Liver (tissue), 9 donors: ENCODE data around the gene EPS8. TPM values are rescaled to one million over a fixed set of nuclear protein-coding genes. Genes with fewer than 3 reads are reported as not detected.

Source experiments
- DNase-seq: peaks from one replicate; pipeline ENCODE4 v3.0.0-alpha.2; 2017; ENCODE audit warnings: low spot score
- H3K27ac ChIP-seq, 2 donors: one replicate each; pipeline ENCODE4 v1.7.0; 2013; ENCODE audit warnings: inconsistent platforms in 2 of 2, low read length in 2 of 2, control low read depth in 1 of 2, low read depth in 1 of 2, mild to moderate bottlenecking in 1 of 2
- H3K27me3 ChIP-seq, 4 donors: one replicate each; pipeline versions ENCODE4 v1.6.1 to v1.7.0; 2013; ENCODE audit warnings: low read length in 3 of 4, inconsistent platforms in 1 of 4, mild to moderate bottlenecking in 1 of 4, moderate library complexity in 1 of 4; ENCODE audit not compliant: control insufficient read depth in 4 of 4, insufficient read depth in 4 of 4
- H3K36me3 ChIP-seq, 4 donors: one replicate each; pipeline versions ENCODE4 v1.6.1 to v1.7.0; 2013; ENCODE audit warnings: low read length in 3 of 4, mild to moderate bottlenecking in 3 of 4, low read depth in 1 of 4, moderate library complexity in 1 of 4; ENCODE audit not compliant: control insufficient read depth in 4 of 4, insufficient read depth in 3 of 4
- H3K4me1 ChIP-seq, 4 donors: one replicate each; pipeline versions ENCODE4 v1.6.1 to v1.7.0; 2013; ENCODE audit warnings: low read length in 3 of 4, mild to moderate bottlenecking in 3 of 4, moderate library complexity in 1 of 4; ENCODE audit not compliant: control insufficient read depth in 4 of 4, insufficient read depth in 4 of 4
- H3K4me3 ChIP-seq, 3 donors: one replicate each; pipeline versions ENCODE4 v1.6.1 to v1.7.0; 2013; ENCODE audit warnings: low read length in 3 of 3, control low read depth in 1 of 3, low read depth in 1 of 3, mild to moderate bottlenecking in 1 of 3
- H3K9ac ChIP-seq, 2 donors: one replicate each; pipeline ENCODE4 v1.7.0; 2013; ENCODE audit warnings: low read length in 2 of 2, mild to moderate bottlenecking in 2 of 2, moderate library complexity in 2 of 2, control low read depth in 1 of 2, low read depth in 1 of 2
- H3K9me3 ChIP-seq, 4 donors: one replicate each; pipeline versions ENCODE4 v1.6.1 to v1.7.0; 2013; ENCODE audit warnings: low read length in 3 of 4; ENCODE audit not compliant: control insufficient read depth in 4 of 4
- EGR1 ChIP-seq, 2 donors: IDR thresholded peaks; 2 replicates each; pipeline ENCODE4 v1.6.1; 2016 to 2018; ENCODE audit warnings: antibody characterized with exemption in 2 of 2, low read depth in 2 of 2
- FOXA1 ChIP-seq: IDR thresholded peaks from 2 replicates; pipeline ENCODE4 v1.6.1; 2016; ENCODE audit warnings: antibody characterized with exemption
- FOXA2 ChIP-seq: IDR thresholded peaks from 2 replicates; pipeline ENCODE4 v1.6.1; 2016; ENCODE audit warnings: antibody characterized with exemption
- GABPA ChIP-seq, 2 donors: IDR thresholded peaks in 1 of 2; conservative IDR thresholded peaks in 1 of 2; 2 replicates each; pipeline ENCODE4 v1.6.1; 2016; ENCODE audit warnings: antibody characterized with exemption in 2 of 2, mild to moderate bottlenecking in 1 of 2, moderate library complexity in 1 of 2
- HNF4A ChIP-seq, 2 donors: conservative IDR thresholded peaks; 2 replicates each; pipeline ENCODE4 v1.6.1; 2016; ENCODE audit warnings: antibody characterized with exemption in 2 of 2, mild to moderate bottlenecking in 2 of 2
- JUND ChIP-seq, 2 donors: IDR thresholded peaks; 2 replicates each; pipeline ENCODE4 v1.6.1; 2016; ENCODE audit warnings: antibody characterized with exemption in 2 of 2
- NR2F2 ChIP-seq: IDR thresholded peaks from 2 replicates; pipeline ENCODE4 v1.6.1; 2016; ENCODE audit warnings: antibody characterized with exemption
- RAD21 ChIP-seq, 2 donors: IDR thresholded peaks; 2 replicates each; pipeline ENCODE4 v1.6.1; 2016; ENCODE audit warnings: antibody characterized with exemption in 2 of 2, mild to moderate bottlenecking in 2 of 2
- RXRA ChIP-seq, 2 donors: IDR thresholded peaks; 2 replicates each; pipeline ENCODE4 v1.6.1; 2017 to 2018; ENCODE audit warnings: antibody characterized with exemption in 2 of 2, mild to moderate bottlenecking in 1 of 2
- SP1 ChIP-seq: IDR thresholded peaks from 2 replicates; pipeline ENCODE4 v1.6.1; 2018; ENCODE audit warnings: antibody characterized with exemption, mild to moderate bottlenecking
- TAF1 ChIP-seq: conservative IDR thresholded peaks from 2 replicates; pipeline ENCODE4 v1.6.1; 2016; ENCODE audit warnings: antibody characterized with exemption, mild to moderate bottlenecking
- YY1 ChIP-seq: IDR thresholded peaks from 2 replicates; pipeline ENCODE4 v1.6.1; 2016; ENCODE audit warnings: antibody characterized with exemption, mild to moderate bottlenecking
- WGBS: extraction: QIAGEN DNeasy Blood & Tissue Kit; methylation state at CpG from one replicate; pipeline ENCODE4 v1.1.7; 2013; 5-methylcytosine and 5-hydroxymethylcytosine counted together
- polyA plus RNA-seq, 2 donors: library from polyadenylated mRNA; stranded (reverse) in 1 of 2; unstranded in 1 of 2; fragments of 200-250 nt in 1 of 2; fragments of >200 nt in 1 of 2; fragmentation: Nextera tagmentation in 1 of 2; extraction: Ambion mirVana in 1 of 2; gene quantifications; one replicate each; pipeline versions ENCODE4 v1.2.1 to v1.2.3, GENCODE V29; 2013 to 2015
- total RNA-seq, 2 donors: library from RNA; depleted of rRNA; stranded (reverse); fragments of >200 nt; gene quantifications; one replicate each; pipeline ENCODE4 v1.2.3, GENCODE V29; 2014
- TF ChIP-seq, protein P1 (sequence below): IDR thresholded peaks from 2 replicates; pipeline ENCODE4 v1.6.1; 2016; ENCODE audit warnings: antibody characterized with exemption
- TF ChIP-seq, protein P2 (sequence below): fragments of 150-350 bp; IDR thresholded peaks from 2 replicates; pipeline ENCODE4 v1.5.1; 2017; ENCODE audit warnings: improper control_type of control experiment, low read depth, low read length; ENCODE audit not compliant: missing input control
- TF ChIP-seq, protein P3 (sequence below): IDR thresholded peaks from 2 replicates; pipeline ENCODE4 v1.6.1; 2016; ENCODE audit warnings: antibody characterized with exemption
- TF ChIP-seq, protein P4 (sequence below): IDR thresholded peaks from 2 replicates; pipeline ENCODE4 v1.6.1; 2016; ENCODE audit warnings: antibody characterized with exemption, mild to moderate bottlenecking
- TF ChIP-seq, protein P5 (sequence below): IDR thresholded peaks from 2 replicates; pipeline ENCODE4 v1.6.1; 2016; ENCODE audit warnings: antibody characterized with exemption
- donor health status: healthy.
- donor health status: healthy.
- donor health status: healthy.
- donor health status: healthy.
- donor health status: healthy.

EPS8 gene
- total and polyA plus RNA-seq, 4 donors, result 13.7 to 40.2 (median 15.0) TPM

DNA sequence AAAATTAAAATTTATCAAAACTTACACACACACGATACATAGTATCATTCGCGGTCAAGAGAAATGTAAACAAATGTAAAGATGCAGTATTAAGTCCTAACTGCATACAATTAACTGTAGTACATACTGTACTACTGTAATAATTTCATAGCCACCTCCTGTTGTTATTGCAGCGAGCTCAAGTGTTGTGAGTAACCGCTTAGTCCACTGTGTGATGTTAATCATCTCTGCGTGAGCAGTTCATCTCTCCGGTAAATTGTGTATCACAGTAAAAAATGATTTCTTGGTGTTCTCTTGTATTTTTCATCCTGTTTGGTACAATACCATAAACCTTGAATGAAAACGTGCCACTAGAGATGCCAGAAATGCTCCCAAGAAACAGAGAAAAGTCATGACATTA, 6.5 kb downstream of the EPS8 start:
- Histone ChIP-seq H3K9me3 (no peaks in the 10 kb centered on the region), H3K4me1 (peaks cover 0 to 13% (median 3%) of the 10 kb centered on the region in 4 donors), H3K9ac (no peak overlapping the region), H3K27ac (no peak overlapping the region), H3K36me3 (peaks cover 0 to 1% (median 0%) of the 10 kb centered on the region in 4 donors), H3K27me3 (no peaks in the 10 kb centered on the region), H3K4me3 (no peak overlapping the region)
- DNase-seq, result no peak
- 94% methylated on average over 8 of the region's 8 CpGs for WGBS
- TF ChIP-seq TAF1 (no peak), FOXA1 (no peak), RAD21 (IDR thresholded peaks at IDR 0.05) (no peak), FOXA2 (no peak), EGR1 (IDR thresholded peaks at IDR 0.05; ENCODE audit: low read depth in 2 of 2) (no peak), HNF4A (conservative IDR thresholded peaks at IDR 0.05) (no peak), GABPA (IDR thresholded peaks at IDR 0.05 in 1 of 2, conservative IDR thresholded peaks at IDR 0.05 in 1 of 2) (no peak), YY1 (no peak), NR2F2 (no peak), SP1 (no peak), RXRA (IDR thresholded peaks at IDR 0.05) (no peak), JUND (IDR thresholded peaks at IDR 0.05) (no peak)
- TF ChIP-seq, protein P1, sequence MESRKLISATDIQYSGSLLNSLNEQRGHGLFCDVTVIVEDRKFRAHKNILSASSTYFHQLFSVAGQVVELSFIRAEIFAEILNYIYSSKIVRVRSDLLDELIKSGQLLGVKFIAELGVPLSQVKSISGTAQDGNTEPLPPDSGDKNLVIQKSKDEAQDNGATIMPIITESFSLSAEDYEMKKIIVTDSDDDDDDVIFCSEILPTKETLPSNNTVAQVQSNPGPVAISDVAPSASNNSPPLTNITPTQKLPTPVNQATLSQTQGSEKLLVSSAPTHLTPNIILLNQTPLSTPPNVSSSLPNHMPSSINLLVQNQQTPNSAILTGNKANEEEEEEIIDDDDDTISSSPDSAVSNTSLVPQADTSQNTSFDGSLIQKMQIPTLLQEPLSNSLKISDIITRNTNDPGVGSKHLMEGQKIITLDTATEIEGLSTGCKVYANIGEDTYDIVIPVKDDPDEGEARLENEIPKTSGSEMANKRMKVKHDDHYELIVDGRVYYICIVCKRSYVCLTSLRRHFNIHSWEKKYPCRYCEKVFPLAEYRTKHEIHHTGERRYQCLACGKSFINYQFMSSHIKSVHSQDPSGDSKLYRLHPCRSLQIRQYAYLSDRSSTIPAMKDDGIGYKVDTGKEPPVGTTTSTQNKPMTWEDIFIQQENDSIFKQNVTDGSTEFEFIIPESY, result no peak
- TF ChIP-seq, protein P2, sequence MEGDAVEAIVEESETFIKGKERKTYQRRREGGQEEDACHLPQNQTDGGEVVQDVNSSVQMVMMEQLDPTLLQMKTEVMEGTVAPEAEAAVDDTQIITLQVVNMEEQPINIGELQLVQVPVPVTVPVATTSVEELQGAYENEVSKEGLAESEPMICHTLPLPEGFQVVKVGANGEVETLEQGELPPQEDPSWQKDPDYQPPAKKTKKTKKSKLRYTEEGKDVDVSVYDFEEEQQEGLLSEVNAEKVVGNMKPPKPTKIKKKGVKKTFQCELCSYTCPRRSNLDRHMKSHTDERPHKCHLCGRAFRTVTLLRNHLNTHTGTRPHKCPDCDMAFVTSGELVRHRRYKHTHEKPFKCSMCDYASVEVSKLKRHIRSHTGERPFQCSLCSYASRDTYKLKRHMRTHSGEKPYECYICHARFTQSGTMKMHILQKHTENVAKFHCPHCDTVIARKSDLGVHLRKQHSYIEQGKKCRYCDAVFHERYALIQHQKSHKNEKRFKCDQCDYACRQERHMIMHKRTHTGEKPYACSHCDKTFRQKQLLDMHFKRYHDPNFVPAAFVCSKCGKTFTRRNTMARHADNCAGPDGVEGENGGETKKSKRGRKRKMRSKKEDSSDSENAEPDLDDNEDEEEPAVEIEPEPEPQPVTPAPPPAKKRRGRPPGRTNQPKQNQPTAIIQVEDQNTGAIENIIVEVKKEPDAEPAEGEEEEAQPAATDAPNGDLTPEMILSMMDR, result no peak
- TF ChIP-seq, protein P3, sequence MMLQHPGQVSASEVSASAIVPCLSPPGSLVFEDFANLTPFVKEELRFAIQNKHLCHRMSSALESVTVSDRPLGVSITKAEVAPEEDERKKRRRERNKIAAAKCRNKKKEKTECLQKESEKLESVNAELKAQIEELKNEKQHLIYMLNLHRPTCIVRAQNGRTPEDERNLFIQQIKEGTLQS, result no peak
- TF ChIP-seq, protein P4, sequence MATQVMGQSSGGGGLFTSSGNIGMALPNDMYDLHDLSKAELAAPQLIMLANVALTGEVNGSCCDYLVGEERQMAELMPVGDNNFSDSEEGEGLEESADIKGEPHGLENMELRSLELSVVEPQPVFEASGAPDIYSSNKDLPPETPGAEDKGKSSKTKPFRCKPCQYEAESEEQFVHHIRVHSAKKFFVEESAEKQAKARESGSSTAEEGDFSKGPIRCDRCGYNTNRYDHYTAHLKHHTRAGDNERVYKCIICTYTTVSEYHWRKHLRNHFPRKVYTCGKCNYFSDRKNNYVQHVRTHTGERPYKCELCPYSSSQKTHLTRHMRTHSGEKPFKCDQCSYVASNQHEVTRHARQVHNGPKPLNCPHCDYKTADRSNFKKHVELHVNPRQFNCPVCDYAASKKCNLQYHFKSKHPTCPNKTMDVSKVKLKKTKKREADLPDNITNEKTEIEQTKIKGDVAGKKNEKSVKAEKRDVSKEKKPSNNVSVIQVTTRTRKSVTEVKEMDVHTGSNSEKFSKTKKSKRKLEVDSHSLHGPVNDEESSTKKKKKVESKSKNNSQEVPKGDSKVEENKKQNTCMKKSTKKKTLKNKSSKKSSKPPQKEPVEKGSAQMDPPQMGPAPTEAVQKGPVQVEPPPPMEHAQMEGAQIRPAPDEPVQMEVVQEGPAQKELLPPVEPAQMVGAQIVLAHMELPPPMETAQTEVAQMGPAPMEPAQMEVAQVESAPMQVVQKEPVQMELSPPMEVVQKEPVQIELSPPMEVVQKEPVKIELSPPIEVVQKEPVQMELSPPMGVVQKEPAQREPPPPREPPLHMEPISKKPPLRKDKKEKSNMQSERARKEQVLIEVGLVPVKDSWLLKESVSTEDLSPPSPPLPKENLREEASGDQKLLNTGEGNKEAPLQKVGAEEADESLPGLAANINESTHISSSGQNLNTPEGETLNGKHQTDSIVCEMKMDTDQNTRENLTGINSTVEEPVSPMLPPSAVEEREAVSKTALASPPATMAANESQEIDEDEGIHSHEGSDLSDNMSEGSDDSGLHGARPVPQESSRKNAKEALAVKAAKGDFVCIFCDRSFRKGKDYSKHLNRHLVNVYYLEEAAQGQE, result no peak

DNA sequence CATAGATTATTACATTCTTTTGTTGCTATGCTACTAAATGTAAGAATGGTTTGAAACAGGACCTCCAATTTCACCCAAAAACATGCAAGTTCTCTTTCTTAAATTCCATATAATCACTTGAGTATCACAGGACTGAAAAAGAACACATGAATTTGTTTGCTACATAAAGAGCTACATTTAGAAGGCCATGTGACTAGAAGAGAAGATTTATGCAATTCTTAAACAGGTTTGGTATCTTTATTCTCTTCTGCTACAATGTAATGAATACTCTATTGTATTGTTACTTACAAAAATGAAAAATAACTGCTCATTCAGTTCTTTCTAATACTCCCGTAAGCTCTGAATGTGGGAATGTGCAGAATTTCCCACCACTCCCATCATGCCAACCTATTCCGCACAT, 9.3 kb downstream of the EPS8 start:
- H3K9me3 ChIP-seq, result no peaks in the 10 kb centered on the region
- no peak overlapping the region for H3K4me3 ChIP-seq
- no peaks in the 10 kb centered on the region for H3K27me3 ChIP-seq
- no peak overlapping the region for H3K9ac ChIP-seq
- peaks cover under 1 to 9% (median 2%) of the 10 kb centered on the region in 4 donors for H3K4me1 ChIP-seq
- TF ChIP-seq FOXA2, result no peak
- TF ChIP-seq NR2F2, result no peak
- TF ChIP-seq JUND (IDR thresholded peaks at IDR 0.05), result no peak
- TF ChIP-seq TAF1, result no peak
- no peak for TF ChIP-seq RXRA (IDR thresholded peaks at IDR 0.05)
- TF ChIP-seq, protein P4, result no peak
- TF ChIP-seq, protein P1, result no peak
- TF ChIP-seq, protein P5, sequence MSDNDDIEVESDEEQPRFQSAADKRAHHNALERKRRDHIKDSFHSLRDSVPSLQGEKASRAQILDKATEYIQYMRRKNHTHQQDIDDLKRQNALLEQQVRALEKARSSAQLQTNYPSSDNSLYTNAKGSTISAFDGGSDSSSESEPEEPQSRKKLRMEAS, result no peak
- H3K36me3 ChIP-seq, result peaks cover 0 to 1% (median 0%) of the 10 kb centered on the region in 4 donors
- 43% methylated on average over 2 of the region's 2 CpGs for WGBS
- no peak overlapping the region for H3K27ac ChIP-seq
- no peak for DNase-seq
